HEK293 (cell line): ENCODE measurements around the gene TSGA10IP.

Experiments used
- ELK4 ChIP-seq: IDR thresholded peaks from 2 replicates; pipeline ENCODE4 v1.6.1; 2011; ENCODE audit warnings: mild to moderate bottlenecking, low read depth, low read length, borderline replicate concordance
- GLI4 ChIP-seq: fragments of 450-650 bp; formaldehyde crosslinking; IDR thresholded peaks from 2 replicates; pipeline ENCODE4 v1.5.1; 2016; ENCODE audit warnings: missing biosample characterization, missing genetic modification characterization
- GLIS1 ChIP-seq: fragments of 450-650 bp; formaldehyde crosslinking; IDR thresholded peaks from 2 replicates; pipeline ENCODE4 v1.5.1; 2016; ENCODE audit warnings: missing biosample characterization, missing genetic modification characterization
- HIC1 ChIP-seq: fragments of 450-650 bp; formaldehyde crosslinking; IDR thresholded peaks from 2 replicates; pipeline ENCODE4 v1.5.1; 2016; ENCODE audit warnings: missing biosample characterization, missing genetic modification characterization
- HOXC10 ChIP-seq: sonication (generic); formaldehyde crosslinking; IDR thresholded peaks from 2 replicates; pipeline ENCODE4 v1.8.1; 2023; ENCODE audit warnings: mild to moderate bottlenecking, missing genetic modification reagents
- MEIS1 ChIP-seq: sonication (generic); formaldehyde crosslinking; IDR thresholded peaks from 2 replicates; pipeline ENCODE4 v1.8.1; 2022; ENCODE audit warnings: missing genetic modification reagents, mild to moderate bottlenecking, borderline replicate concordance
- PBX3 ChIP-seq: sonication (generic); formaldehyde crosslinking; IDR thresholded peaks from 2 replicates; pipeline ENCODE4 v1.8.1; 2022; ENCODE audit warnings: mild to moderate bottlenecking, moderate library complexity, missing genetic modification reagents
- SP7 ChIP-seq: fragments of 450-650 bp; formaldehyde crosslinking; IDR thresholded peaks from 2 replicates; pipeline ENCODE4 v1.5.1; 2016; ENCODE audit warnings: missing biosample characterization, missing genetic modification characterization
- TCF7L2 ChIP-seq: IDR thresholded peaks from 2 replicates; pipeline ENCODE4 v1.6.1; 2011; ENCODE audit warnings: low read depth, mild to moderate bottlenecking, inconsistent platforms, low read length, moderate library complexity, borderline replicate concordance
- TSHZ1 ChIP-seq: fragments of 450-650 bp; formaldehyde crosslinking; IDR thresholded peaks from 2 replicates; pipeline ENCODE4 v1.5.1; 2016; ENCODE audit warnings: missing biosample characterization, missing genetic modification characterization, borderline replicate concordance
- ZBTB20 ChIP-seq: fragments of 450-650 bp; formaldehyde crosslinking; IDR thresholded peaks from 2 replicates; pipeline ENCODE4 v1.5.1; 2016; ENCODE audit warnings: missing biosample characterization, missing genetic modification characterization
- ZBTB26 ChIP-seq: fragments of 450-650 bp; formaldehyde crosslinking; optimal IDR thresholded peaks from 2 replicates; pipeline ENCODE3; 2016; ENCODE audit warnings: missing biosample characterization, mild to moderate bottlenecking, missing genetic modification characterization
- ZBTB44 ChIP-seq: fragments of 450-650 bp; IDR thresholded peaks from 2 replicates; pipeline ENCODE4 v1.5.1; 2018; ENCODE audit warnings: missing biosample characterization, mild to moderate bottlenecking, missing genetic modification characterization
- ZIC2 ChIP-seq: fragments of 450-650 bp; formaldehyde crosslinking; IDR thresholded peaks from 2 replicates; pipeline ENCODE4 v1.5.1; 2016; ENCODE audit warnings: missing biosample characterization, missing genetic modification characterization
- ZNF223 ChIP-seq: fragments of 450-650 bp; formaldehyde crosslinking; IDR thresholded peaks from 2 replicates; pipeline ENCODE4 v1.5.1; 2016; ENCODE audit warnings: missing biosample characterization, missing genetic modification characterization
- ZNF24 ChIP-seq: fragments of 450-650 bp; formaldehyde crosslinking; IDR thresholded peaks from 2 replicates; pipeline ENCODE4 v1.5.1; 2016; ENCODE audit warnings: missing biosample characterization, missing genetic modification characterization
- ZNF280D ChIP-seq: fragments of 450-650 bp; formaldehyde crosslinking; IDR thresholded peaks from 2 replicates; pipeline ENCODE4 v1.5.1; 2016; ENCODE audit warnings: missing biosample characterization, missing genetic modification characterization
- ZNF391 ChIP-seq: fragments of 450-650 bp; formaldehyde crosslinking; IDR thresholded peaks from 2 replicates; pipeline ENCODE4 v1.5.1; 2016; ENCODE audit warnings: low read depth, missing biosample characterization, missing genetic modification characterization, borderline replicate concordance
- ZNF426 ChIP-seq: fragments of 450-650 bp; formaldehyde crosslinking; IDR thresholded peaks from 2 replicates; pipeline ENCODE4 v1.5.1; 2017; ENCODE audit warnings: missing biosample characterization, missing genetic modification characterization, mild to moderate bottlenecking, inconsistent platforms, moderate library complexity
- ZNF449 ChIP-seq: fragments of 450-650 bp; formaldehyde crosslinking; IDR thresholded peaks from 2 replicates; pipeline ENCODE4 v1.5.1; 2017; ENCODE audit warnings: missing biosample characterization, mild to moderate bottlenecking, missing genetic modification characterization, moderate library complexity
- ZNF473 ChIP-seq: fragments of 450-650 bp; formaldehyde crosslinking; IDR thresholded peaks from 2 replicates; pipeline ENCODE4 v1.5.1; 2017; ENCODE audit warnings: missing biosample characterization, missing genetic modification characterization
- ZNF776 ChIP-seq: fragments of 450-650 bp; formaldehyde crosslinking; IDR thresholded peaks from 2 replicates; pipeline ENCODE4 v1.5.0; 2017; ENCODE audit warnings: missing biosample characterization, missing genetic modification characterization, borderline replicate concordance
- ZNF792 ChIP-seq: fragments of 450-650 bp; formaldehyde crosslinking; IDR thresholded peaks from 2 replicates; pipeline ENCODE4 v1.5.1; 2016; ENCODE audit warnings: missing biosample characterization, missing genetic modification characterization
- ZSCAN23 ChIP-seq: fragments of 450-650 bp; formaldehyde crosslinking; IDR thresholded peaks from 2 replicates; pipeline ENCODE4 v1.5.1; 2016; ENCODE audit warnings: missing biosample characterization, missing genetic modification characterization

TSGA10IP gene

GRCh38 chr11:65915821-65916251 is 29.4 kb upstream of the TSGA10IP start (continued):
- TF ChIP-seq HIC1 (tag by site-specific recombination) (peak; percentile 70; the same call in 1 of the 2 replicates), TSHZ1 (tag by site-specific recombination) (0 out of 2 replicates have a peak, but pooled peaks have one; percentile 20), ZNF776 (tag by site-specific recombination) (no peak), HOXC10 (no peak), ZBTB26 (tag by site-specific recombination) (peak; percentile 29), ZNF280D (tag by site-specific recombination) (no peak), ZNF391 (tag by site-specific recombination) (no peak), ZNF473 (tag by site-specific recombination) (no peak), MEIS1 (CRISPR knock-in tag) (no peak), GLIS1 (tag by site-specific recombination) (peak; percentile 75), ELK4 (no peak), ZSCAN23 (tag by site-specific recombination) (no peak), ZNF426 (tag by site-specific recombination) (no peak), PBX3 (CRISPR knock-in tag) (no peak), SP7 (peak; percentile 85), ZNF24 (tag by site-specific recombination) (0 out of 2 replicates have a peak, but pooled peaks have one; percentile 38), ZBTB44 (tag by site-specific recombination) (no peak), ZNF223 (tag by site-specific recombination) (no peak), ZNF792 (no peak), GLI4 (tag by site-specific recombination) (no peak), ZBTB20 (tag by site-specific recombination) (peak; percentile 47; the same call in 1 of the 2 replicates), TCF7L2 (no peak), ZIC2 (tag by site-specific recombination) (no peak), ZNF449 (tag by site-specific recombination) (no peak)
